Transverse colon (tissue), 4 donors: ENCODE data around the gene CGA.

Source experiments
- CTCF ChIP-seq, 5 experiments: fragments of 200-600 bp in 3 of 5; fragments of 450-650 bp in 2 of 5; sonication (generic) in 3 of 5; IDR thresholded peaks; 1 replicate in 2 of 5; 2 replicates in 3 of 5; pipeline ENCODE4 v1.5.1; 2016 to 2017; ENCODE audit warnings: antibody characterized with exemption in 5 of 5, inconsistent platforms in 3 of 5, mild to moderate bottlenecking in 2 of 5, moderate library complexity in 1 of 5
- EP300 ChIP-seq: sonication (generic); formaldehyde crosslinking; IDR thresholded peaks from one replicate; pipeline ENCODE4 v1.6.1; 2017; ENCODE audit warnings: antibody characterized with exemption, low read depth
- POLR2A ChIP-seq: fragments of 450-650 bp; IDR thresholded peaks from one replicate; pipeline ENCODE4 v1.6.1; 2016; ENCODE audit warnings: antibody characterized with exemption, mild to moderate bottlenecking, moderate library complexity
- POLR2AphosphoS5 ChIP-seq, 3 donors: sonication (generic); formaldehyde crosslinking; IDR thresholded peaks; one replicate each; pipeline ENCODE4 v1.6.1; 2016; ENCODE audit warnings: antibody characterized with exemption in 3 of 3

- no peak for TF ChIP-seq EP300
- TF ChIP-seq POLR2AphosphoS5 (IDR thresholded peaks at IDR 0.05), result no peak
- no peak for TF ChIP-seq CTCF (IDR thresholded peaks at IDR 0.05)
- no peak for TF ChIP-seq POLR2A
Measured at GRCh38 chr6:87088076-87088475, 6.8 kb downstream of the CGA start.
